Measurements from ENCODE around the gene FLNB. TPM values are rescaled to one million over a fixed set of nuclear protein-coding genes. Genes with fewer than 3 reads are reported as not detected.
A peak's percentile ranks its signal among the peaks of the same experiment; 100 is the strongest.

The FLNB gene
- total RNA-seq = 52.8 TPM

- ATAC-seq (peak; percentile 86), DNase-seq (ENCODE audit: low spot score) (peak; percentile 79)
These were observed at the start of gene FLNB for GRCh38 chr3:58008141-58009025. FLNB (plus strand) TSS chr3:58008422; CDS start chr3:58008565, 143 bp downstream.

GRCh38 chr3:57958642-57959422 is 49.4 kb upstream of the FLNB start:
- peak; percentile 25 for ATAC-seq
- DNase-seq (ENCODE audit: low spot score) = no peak

- peak; percentile 27 for ATAC-seq
These were observed 48.6 kb upstream of the FLNB start for GRCh38 chr3:57959423-57960173.

GRCh38 chr3:57960174-57960505 is 48.1 kb upstream of the FLNB start:
- no peak for ATAC-seq
- DNase-seq (ENCODE audit: low spot score) = no peak

More at GRCh38 chr3:57959423-57960173, 48.6 kb upstream of the FLNB start:
- no peak for DNase-seq (ENCODE audit: low spot score)

GRCh38 chr3:57961177-57961827 is 46.9 kb upstream of the FLNB start:
- no peak for DNase-seq (ENCODE audit: low spot score)
- ATAC-seq = peak; percentile 21

GRCh38 chr3:57961828-57962447 is 46.3 kb upstream of the FLNB start:
- DNase-seq (ENCODE audit: low spot score) (no peak), ATAC-seq (peak; percentile 24)

- no peak for DNase-seq (ENCODE audit: low spot score)
- ATAC-seq = no peak
These were observed 45.8 kb upstream of the FLNB start for GRCh38 chr3:57962448-57962834.

- ATAC-seq (no peak), DNase-seq (ENCODE audit: low spot score) (no peak)
These were observed 44.3 kb upstream of the FLNB start for GRCh38 chr3:57963811-57964346.

- ATAC-seq = no peak
- DNase-seq (ENCODE audit: low spot score) = no peak
These were observed 41.4 kb upstream of the FLNB start for GRCh38 chr3:57966829-57967228.

- DNase-seq (ENCODE audit: low spot score) (no peak), ATAC-seq (no peak)
These were observed 40.6 kb upstream of the FLNB start for GRCh38 chr3:57967590-57967989.

GRCh38 chr3:57968501-57968900 is 39.7 kb upstream of the FLNB start:
- DNase-seq (ENCODE audit: low spot score) (no peak), ATAC-seq (no peak)

GRCh38 chr3:57971975-57972374 is 36.2 kb upstream of the FLNB start:
- no peak for DNase-seq (ENCODE audit: low spot score)

GRCh38 chr3:57972531-57973111 is 35.6 kb upstream of the FLNB start:
- ATAC-seq (no peak), DNase-seq (ENCODE audit: low spot score) (no peak)

More at GRCh38 chr3:57971975-57972374, 36.2 kb upstream of the FLNB start:
- ATAC-seq = no peak

GRCh38 chr3:57973715-57974477 is 34.3 kb upstream of the FLNB start:
- DNase-seq (ENCODE audit: low spot score) = no peak
- no peak for ATAC-seq

GRCh38 chr3:57974796-57975388 is 33.3 kb upstream of the FLNB start:
- DNase-seq (ENCODE audit: low spot score) (no peak), ATAC-seq (peak; percentile 54)

GRCh38 chr3:57977818-57978235 is 30.4 kb upstream of the FLNB start:
- ATAC-seq (no peak), DNase-seq (ENCODE audit: low spot score) (no peak)

GRCh38 chr3:57978316-57978715 is 29.9 kb upstream of the FLNB start:
- DNase-seq (ENCODE audit: low spot score) (no peak), ATAC-seq (peak; percentile 25)

GRCh38 chr3:57980416-57980815 is 27.8 kb upstream of the FLNB start:
- no peak for DNase-seq (ENCODE audit: low spot score)
- no peak for ATAC-seq
